Ishikawa (cell line): ENCODE results near the gene APLF.

ENCODE experiments used
- CEBPB ChIP-seq: IDR thresholded peaks from 2 replicates; pipeline ENCODE4 v1.6.1; 2012
- CREB1 ChIP-seq: IDR thresholded peaks from 2 replicates; pipeline ENCODE4 v1.6.1; 2012; ENCODE audit warnings: low read depth
- EGR1 ChIP-seq: IDR thresholded peaks from 2 replicates; pipeline ENCODE4 v1.6.1; 2012
- EP300 ChIP-seq: IDR thresholded peaks from 2 replicates; pipeline ENCODE4 v1.6.1; 2012; ENCODE audit warnings: borderline replicate concordance
- FOXM1 ChIP-seq: IDR thresholded peaks from 2 replicates; pipeline ENCODE4 v1.6.1; 2012; ENCODE audit warnings: low read depth, borderline replicate concordance
- RAD21 ChIP-seq: IDR thresholded peaks from 2 replicates; pipeline ENCODE4 v1.6.1; 2012; ENCODE audit warnings: low read depth
- TAF1 ChIP-seq: IDR thresholded peaks from 2 replicates; pipeline ENCODE4 v1.6.1; 2012; ENCODE audit warnings: low read depth, mild to moderate bottlenecking
- TCF12 ChIP-seq: IDR thresholded peaks from 2 replicates; pipeline ENCODE4 v1.6.1; 2012; ENCODE audit warnings: low read depth
- TEAD4 ChIP-seq: IDR thresholded peaks from 2 replicates; pipeline ENCODE4 v1.6.1; 2012
- YY1 ChIP-seq: IDR thresholded peaks from 2 replicates; pipeline ENCODE4 v1.6.1; 2012; ENCODE audit warnings: low read depth
- TF ChIP-seq, protein P1 (sequence below): IDR thresholded peaks from 2 replicates; pipeline ENCODE4 v1.6.1; 2012

DNA sequence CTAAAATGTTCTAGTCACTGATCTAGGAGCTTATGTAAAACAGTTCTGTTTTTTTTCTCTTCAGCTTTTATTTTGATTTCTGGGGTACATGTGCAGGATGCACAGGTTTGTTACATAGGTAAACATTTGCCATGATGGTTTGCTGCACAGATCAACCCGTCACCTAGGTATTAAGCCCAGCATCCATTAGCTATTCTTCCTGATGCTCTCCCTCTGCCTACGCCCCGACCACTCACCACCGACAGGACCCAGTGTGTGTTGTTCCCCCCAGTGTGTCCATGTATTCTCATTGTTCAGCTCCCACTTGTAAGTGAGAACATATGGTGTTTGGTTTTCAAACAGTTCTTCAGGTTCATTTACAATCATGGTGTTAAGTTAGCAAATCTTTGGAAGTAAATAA is 91.2 kb downstream of the APLF start:
- TF ChIP-seq YY1 = no peak
- TF ChIP-seq TAF1 = no peak
- TF ChIP-seq FOXM1 = no peak
- TF ChIP-seq CEBPB = no peak
- TF ChIP-seq EP300 = no peak
- no peak for TF ChIP-seq CREB1
- no peak for TF ChIP-seq RAD21
- TF ChIP-seq, protein P1, sequence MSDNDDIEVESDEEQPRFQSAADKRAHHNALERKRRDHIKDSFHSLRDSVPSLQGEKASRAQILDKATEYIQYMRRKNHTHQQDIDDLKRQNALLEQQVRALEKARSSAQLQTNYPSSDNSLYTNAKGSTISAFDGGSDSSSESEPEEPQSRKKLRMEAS = no peak
- no peak for TF ChIP-seq TEAD4
- no peak for TF ChIP-seq TCF12
- no peak for TF ChIP-seq EGR1
